B cell (primary cell): ENCODE results near the gene EFNB2. TPM values are rescaled to one million over a fixed set of nuclear protein-coding genes. Genes with fewer than 3 reads are reported as not detected.

Experiments
- ATAC-seq: fragments of 200-7000 bp; cut with Tn5 transposase; one replicate; pipeline ENCODE4 v1.10.0; 2021; ENCODE audit warnings: low read depth, mild to moderate bottlenecking, moderate number of reproducible peaks, moderate library complexity
- CTCF ChIA-PET: fragments of 350-600 bp; sonication (Branson Sonifier 250); formaldehyde crosslinking; loops from one replicate; lab custom pipeline; 2021; ENCODE audit warnings: antibody characterized with exemption, inconsistent platforms; lab: Charles Lee
- POLR2A ChIA-PET: fragments of 350-600 bp; sonication (Branson Sonifier 250); formaldehyde crosslinking; loops from one replicate; lab custom pipeline; 2021; ENCODE audit warnings: antibody characterized with exemption; lab: Charles Lee
- DNase-seq: peaks from one replicate; pipeline ENCODE4 v3.0.0; 2013
- H2AFZ ChIP-seq: 2 replicates; pipeline ENCODE4 v1.6.1; 2012; ENCODE audit warnings: mild to moderate bottlenecking, low read depth, low read length; ENCODE audit not compliant: insufficient read depth, poor library complexity, severe bottlenecking
- H3K27ac ChIP-seq, 2 donors: 1 replicate in 1 of 2; 2 replicates in 1 of 2; pipeline ENCODE4 v1.5.1; 2012 to 2013; ENCODE audit warnings: low read length in 2 of 2, mild to moderate bottlenecking in 2 of 2, moderate library complexity in 1 of 2
- H3K27me3 ChIP-seq, 4 experiments: fragments of 200-600 bp in 1 of 4; sonication (generic) in 1 of 4; replicated peaks in 1 of 4; 1 replicate in 2 of 4; 2 replicates in 2 of 4; pipeline versions ENCODE4 v1.6.1 to v1.7.0; 2013 to 2016; ENCODE audit warnings: low read length in 3 of 4, mild to moderate bottlenecking in 2 of 4, mixed read lengths in 1 of 4, moderate library complexity in 1 of 4; ENCODE audit not compliant: insufficient read depth in 4 of 4, control insufficient read depth in 3 of 4; ENCODE audit errors: control extremely low read depth in 1 of 4
- H3K36me3 ChIP-seq, 2 experiments: replicated peaks in 1 of 2; 1 replicate in 1 of 2; 2 replicates in 1 of 2; pipeline versions ENCODE4 v1.6.1 to v1.7.1; 2013; ENCODE audit warnings: low read length in 1 of 2; ENCODE audit not compliant: insufficient read depth in 2 of 2, control insufficient read depth in 1 of 2; ENCODE audit errors: control extremely low read depth in 1 of 2, extremely low read depth in 1 of 2
- H3K4me1 ChIP-seq, 2 donors: fragments of 200-600 bp in 1 of 2; sonication (generic) in 1 of 2; 1 replicate in 1 of 2; 2 replicates in 1 of 2; pipeline versions ENCODE4 v1.5.1 to v1.6.1; 2013 to 2017; ENCODE audit warnings: low read length in 2 of 2; ENCODE audit not compliant: control insufficient read depth in 2 of 2, insufficient read depth in 2 of 2
- H3K4me2 ChIP-seq: replicated peaks from 2 replicates; pipeline ENCODE3; 2012; ENCODE audit warnings: mild to moderate bottlenecking, low read depth, low read length; ENCODE audit not compliant: poor library complexity, severe bottlenecking
- H3K4me3 ChIP-seq, 5 experiments: fragments of 200-600 bp in 1 of 5; sonication (generic) in 1 of 5; 1 replicate in 3 of 5; 2 replicates in 2 of 5; pipeline versions ENCODE4 v1.5.1 to v1.7.0; 2011 to 2016; ENCODE audit warnings: low read length in 4 of 5, mild to moderate bottlenecking in 4 of 5, low read depth in 2 of 5, control low read depth in 1 of 5, moderate library complexity in 1 of 5; ENCODE audit not compliant: insufficient read depth in 1 of 5; ENCODE audit errors: control extremely low read depth in 1 of 5, extremely low read depth in 1 of 5
- H3K79me2 ChIP-seq: fragments of 200-600 bp; sonication (generic); one replicate; pipeline ENCODE4 v1.6.0; 2016; ENCODE audit warnings: low read length; ENCODE audit not compliant: control insufficient read depth, insufficient read depth
- H3K9ac ChIP-seq: fragments of 200-600 bp; sonication (generic); 2 replicates; pipeline ENCODE4 v1.6.1; 2017; ENCODE audit warnings: mild to moderate bottlenecking, low read length, moderate library complexity
- H3K9me3 ChIP-seq, 3 donors: one replicate each; pipeline versions ENCODE4 v1.6.1 to v1.7.1; 2013; ENCODE audit warnings: low read length in 2 of 3; ENCODE audit not compliant: control insufficient read depth in 2 of 3, insufficient read depth in 1 of 3; ENCODE audit errors: control extremely low read depth in 1 of 3
- H4K20me1 ChIP-seq: 2 replicates; pipeline ENCODE4 v1.6.0; 2012; ENCODE audit warnings: mild to moderate bottlenecking, low read length; ENCODE audit not compliant: insufficient read depth, control insufficient read depth, poor library complexity, severe bottlenecking
- H3K27ac Mint-ChIP-seq: one replicate; pipeline ENCODE4 v1.8.0; 2021; ENCODE audit warnings: mixed read lengths
- H3K27me3 Mint-ChIP-seq: one replicate; pipeline ENCODE4 v1.8.0; 2021; ENCODE audit warnings: mixed read lengths
- H3K4me1 Mint-ChIP-seq: one replicate; pipeline ENCODE4 v1.8.0; 2021; ENCODE audit warnings: mixed read lengths
- H3K4me3 Mint-ChIP-seq: one replicate; pipeline ENCODE4 v1.8.0; 2021; ENCODE audit warnings: mixed read lengths
- H3K9me3 Mint-ChIP-seq: one replicate; pipeline ENCODE4 v1.8.0; 2022; ENCODE audit warnings: mixed read lengths; ENCODE audit not compliant: insufficient read depth
- EZH2 ChIP-seq: IDR thresholded peaks from 2 replicates; pipeline ENCODE4 v1.6.1; 2012; ENCODE audit warnings: borderline replicate concordance, low read depth, mild to moderate bottlenecking, moderate library complexity, low read length; ENCODE audit not compliant: insufficient read depth, poor library complexity, severe bottlenecking
- WGBS: methylation state at CpG from one replicate; pipeline ENCODE4 v1.1.5; 2013; ENCODE audit warnings: missing lambda C conversion rate; ENCODE audit not compliant: insufficient coverage; 5-methylcytosine and 5-hydroxymethylcytosine counted together
- intact Hi-C: fragments of 100-400 bp; cut with micrococcal nuclease; formaldehyde crosslinking; loops from one replicate; pipeline ENCODE4 v1.10.0; 2022
- polyA plus RNA-seq: library from polyadenylated mRNA; depleted of rRNA; stranded (reverse); fragments of >200 nt; gene quantifications from 2 replicates; pipeline ENCODE4 v1.2.3, GENCODE V29; 2012
- total RNA-seq, 2 donors: library from RNA; stranded (reverse); fragments of 120-200 nt in 1 of 2; gene quantifications; 1 replicate in 1 of 2; 2 replicates in 1 of 2; pipeline versions ENCODE4 v1.2.3 to v1.2.4, GENCODE V29; 2013 to 2022
- TF ChIP-seq, protein P1 (sequence below): fragments of 200-600 bp; IDR thresholded peaks from one replicate; pipeline ENCODE4 v1.8.0; 2022; ENCODE audit warnings: antibody characterized with exemption, mild to moderate bottlenecking

Gene EFNB2
- total and polyA plus RNA-seq, 2 donors (not counting 1 experiment from before 2014, with no cell fraction given), result 0.04 to 1.2 TPM

DNA sequence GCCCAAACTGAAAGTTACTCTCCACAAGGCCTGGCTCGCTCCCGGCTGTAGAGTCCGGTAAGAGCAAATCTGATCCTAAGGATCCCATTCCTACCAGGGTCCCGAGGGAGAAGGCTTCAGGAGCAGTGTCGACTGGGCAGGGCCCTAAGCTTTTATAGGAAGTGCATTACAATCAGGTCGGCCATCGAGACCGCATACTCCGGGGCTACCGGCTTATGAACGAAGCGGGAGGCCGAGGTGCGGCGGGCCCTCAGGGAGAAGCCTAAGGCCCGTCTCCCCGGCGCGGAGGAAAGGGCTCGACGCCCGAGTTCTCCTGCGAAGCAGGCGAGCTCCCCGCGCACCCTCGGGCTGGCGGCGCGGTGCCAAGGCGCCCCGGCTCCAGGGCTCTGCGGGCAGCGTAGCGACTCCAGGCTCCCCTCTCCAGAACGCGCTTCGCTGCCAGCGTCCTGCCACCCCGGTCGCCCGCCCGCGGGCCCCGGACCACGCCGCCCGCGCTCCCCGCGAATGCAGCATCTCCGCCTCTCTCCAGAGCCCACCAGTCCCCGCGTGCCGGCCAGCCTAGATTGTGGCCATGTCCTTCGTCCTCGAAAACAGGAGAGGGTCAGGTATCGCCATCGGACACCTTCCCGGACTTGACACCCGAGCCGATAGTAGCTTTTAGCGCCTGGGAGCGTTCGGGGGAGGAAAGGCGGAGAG lies 1.4 kb downstream of the EFNB2 start:
- Mint-ChIP-seq H3K4me1 (peaks cover 17% of the 10 kb centered on the region), H3K4me3 (peak overlapping the region; percentile 93), H3K9me3 (no peaks in the 10 kb centered on the region), H3K27ac (no peak overlapping the region), H3K27me3 (peaks cover 45% of the 10 kb centered on the region)
- Histone ChIP-seq H3K27ac (no peak overlapping the region), H4K20me1 (no peaks in the 10 kb centered on the region), H3K79me2 (no peaks in the 10 kb centered on the region), H3K4me2 (peak overlapping the region; percentile 99), H2AFZ (peak overlapping the region; percentile 63), H3K9ac (peak overlapping the region; percentile 46), H3K9me3 (peaks cover 0 to 7% (median 0%) of the 10 kb centered on the region in 3 donors), H3K4me1 (peaks cover 25 to 28% of the 10 kb centered on the region in 2 donors), H3K27me3 (peaks cover 0 to 46% (median 32%) of the 10 kb centered on the region in 4 experiments), H3K36me3 (no peaks in the 10 kb centered on the region), H3K4me3 (peak overlapping the region; percentile 4 to 83 (median 45))
- ChIA-PET CTCF (interaction anchor here (1.1 to 4.5 kb wide), 3 partner anchors 15 to 33 kb away, joined by 3 to 56 read pairs (median 3); partner anchors contain the start of gene ARGLU1), POLR2A (no interaction called here)
- intact Hi-C loops, result loop anchor here (10.0 kb wide), 1 partner anchor 449 kb away; no protein-coding TSS in a partner anchor
- DNase-seq (peak; percentile 60), ATAC-seq (no peak)
- 9% methylated on average over 65 of the region's 66 CpGs for WGBS
- TF ChIP-seq, protein P1, sequence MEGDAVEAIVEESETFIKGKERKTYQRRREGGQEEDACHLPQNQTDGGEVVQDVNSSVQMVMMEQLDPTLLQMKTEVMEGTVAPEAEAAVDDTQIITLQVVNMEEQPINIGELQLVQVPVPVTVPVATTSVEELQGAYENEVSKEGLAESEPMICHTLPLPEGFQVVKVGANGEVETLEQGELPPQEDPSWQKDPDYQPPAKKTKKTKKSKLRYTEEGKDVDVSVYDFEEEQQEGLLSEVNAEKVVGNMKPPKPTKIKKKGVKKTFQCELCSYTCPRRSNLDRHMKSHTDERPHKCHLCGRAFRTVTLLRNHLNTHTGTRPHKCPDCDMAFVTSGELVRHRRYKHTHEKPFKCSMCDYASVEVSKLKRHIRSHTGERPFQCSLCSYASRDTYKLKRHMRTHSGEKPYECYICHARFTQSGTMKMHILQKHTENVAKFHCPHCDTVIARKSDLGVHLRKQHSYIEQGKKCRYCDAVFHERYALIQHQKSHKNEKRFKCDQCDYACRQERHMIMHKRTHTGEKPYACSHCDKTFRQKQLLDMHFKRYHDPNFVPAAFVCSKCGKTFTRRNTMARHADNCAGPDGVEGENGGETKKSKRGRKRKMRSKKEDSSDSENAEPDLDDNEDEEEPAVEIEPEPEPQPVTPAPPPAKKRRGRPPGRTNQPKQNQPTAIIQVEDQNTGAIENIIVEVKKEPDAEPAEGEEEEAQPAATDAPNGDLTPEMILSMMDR, result no peak
- TF ChIP-seq EZH2, result peak; percentile 80
